ENCODE data around the gene NMNAT2.

GRCh38 chr1:183199304-183199703, 218.9 kb downstream of the NMNAT2 start:
- TF ChIP-seq CTCF (IDR thresholded peaks at IDR 0.05), result no peak
- TF ChIP-seq POLR2A (IDR thresholded peaks at IDR 0.05), result no peak
- TF ChIP-seq EP300 (IDR thresholded peaks at IDR 0.05; ENCODE audit: low read depth), result no peak

Data from transverse colon (tissue), 3 donors.